ENCODE measurements around the gene SLC49A3.

Gene SLC49A3

DNA sequence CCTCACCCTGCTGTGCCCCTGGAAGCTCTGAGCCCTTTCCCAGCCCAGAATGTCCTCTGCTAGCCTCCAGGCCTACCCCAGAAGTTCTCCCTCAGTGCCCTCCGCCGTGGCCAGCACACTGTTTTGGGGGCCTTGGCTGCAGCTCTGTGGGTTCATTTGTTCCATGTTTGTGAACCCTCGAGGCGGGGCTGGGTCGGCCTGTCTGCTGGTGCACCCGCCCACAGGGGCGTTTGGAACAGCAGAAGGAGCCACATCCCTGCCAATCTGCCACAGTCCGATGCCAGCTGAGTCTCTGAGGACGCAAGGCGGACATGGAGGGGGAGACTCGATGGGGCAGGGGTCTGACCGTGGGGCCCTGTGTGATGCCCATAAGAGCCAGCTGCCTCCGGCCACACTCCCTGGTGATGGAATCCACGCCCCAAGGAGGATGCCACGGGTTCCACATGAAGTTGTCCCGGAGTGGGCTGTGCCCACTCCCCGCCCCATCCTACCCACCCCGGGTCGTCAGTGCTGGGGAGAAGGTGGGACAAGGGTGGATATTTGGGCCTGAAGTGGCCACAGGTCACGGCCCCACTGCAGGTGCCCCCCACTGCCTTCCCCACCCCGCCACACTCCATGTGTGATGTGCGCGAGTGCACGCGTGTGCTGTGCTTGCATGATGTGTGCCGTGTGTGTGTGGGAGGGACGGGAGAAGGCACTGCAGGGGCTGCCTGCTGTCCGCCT lies 22.0 kb downstream of the SLC49A3 start:
- no peak for DNase-seq (ENCODE audit: low read depth in 1 of 2, low spot score in 1 of 2)

DNA sequence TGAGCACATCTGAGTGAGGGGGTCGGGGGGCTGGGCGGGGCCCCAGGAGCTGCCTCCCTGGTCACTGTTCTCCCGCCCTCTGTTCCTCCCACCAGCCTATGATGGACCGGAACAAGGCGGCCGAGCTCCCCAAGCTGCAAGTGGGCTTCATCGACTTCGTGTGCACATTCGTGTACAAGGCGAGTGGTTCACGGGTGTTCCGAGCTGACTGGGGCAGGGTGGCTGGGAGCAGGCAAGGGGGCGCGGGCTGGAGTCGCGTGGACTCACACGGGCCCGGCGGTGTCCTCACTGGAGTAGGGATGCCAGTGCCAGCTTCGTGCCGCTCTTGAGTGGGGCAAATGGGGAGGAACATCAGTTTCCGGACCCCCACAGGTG lies 22.5 kb downstream of the SLC49A3 start:
- no peak for DNase-seq (ENCODE audit: low read depth in 1 of 2, low spot score in 1 of 2)

DNA sequence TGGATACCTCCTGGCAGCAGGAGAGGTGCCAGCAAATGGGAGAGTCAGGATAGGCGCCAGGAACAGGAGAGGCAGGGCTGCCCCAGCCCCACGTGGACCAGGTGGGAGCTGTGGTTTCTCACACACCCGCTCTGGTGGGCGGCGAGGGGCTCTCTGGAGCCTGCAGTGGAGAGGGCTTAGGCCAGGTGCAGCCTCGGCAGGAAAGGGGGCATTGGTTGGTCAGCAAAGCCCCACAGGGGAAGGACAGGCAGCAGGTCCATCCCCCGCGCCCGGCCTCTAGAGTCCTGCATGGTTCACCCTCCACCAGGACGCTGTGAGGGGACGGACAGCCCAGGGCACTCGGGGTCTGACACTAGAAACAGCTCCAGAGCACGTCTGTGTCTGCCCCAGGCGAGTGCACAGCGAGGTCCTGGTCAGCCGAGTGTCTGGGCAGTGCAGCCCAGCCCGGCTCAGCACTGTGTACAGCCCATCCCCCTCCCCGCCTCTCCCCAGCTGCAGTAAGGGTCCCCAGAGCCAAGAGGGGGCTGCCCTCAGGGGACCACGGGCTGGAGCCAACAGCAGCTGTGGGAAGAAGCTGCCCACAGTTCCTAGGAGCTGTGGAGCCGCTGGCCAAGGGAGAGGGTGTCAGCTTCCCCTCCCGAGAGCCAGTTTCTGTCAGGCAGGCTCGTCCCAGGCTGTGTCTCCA lies 23.1 kb downstream of the SLC49A3 start:
- DNase-seq (ENCODE audit: low read depth in 1 of 2, low spot score in 1 of 2): no peak

DNA sequence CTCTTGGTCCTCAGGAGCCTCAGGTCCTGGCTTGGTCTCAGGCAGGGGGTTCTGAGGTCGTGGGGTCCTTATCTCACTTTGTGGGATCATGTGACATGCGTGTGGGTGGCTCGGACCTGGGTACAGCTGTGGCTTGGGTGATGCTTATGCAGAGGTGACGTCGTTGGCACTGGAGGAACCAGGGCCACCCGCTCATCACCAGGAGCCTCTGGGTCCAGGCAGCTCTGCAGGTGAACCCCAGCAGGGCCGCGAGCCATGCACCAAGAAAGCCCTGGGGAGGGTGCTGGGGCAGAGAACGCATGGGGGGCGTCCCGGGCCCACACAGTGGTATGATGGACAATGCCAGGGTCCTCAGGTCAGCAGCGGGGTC lies 23.6 kb downstream of the SLC49A3 start:
- DNase-seq (ENCODE audit: low read depth in 1 of 2, low spot score in 1 of 2): no peak

DNA sequence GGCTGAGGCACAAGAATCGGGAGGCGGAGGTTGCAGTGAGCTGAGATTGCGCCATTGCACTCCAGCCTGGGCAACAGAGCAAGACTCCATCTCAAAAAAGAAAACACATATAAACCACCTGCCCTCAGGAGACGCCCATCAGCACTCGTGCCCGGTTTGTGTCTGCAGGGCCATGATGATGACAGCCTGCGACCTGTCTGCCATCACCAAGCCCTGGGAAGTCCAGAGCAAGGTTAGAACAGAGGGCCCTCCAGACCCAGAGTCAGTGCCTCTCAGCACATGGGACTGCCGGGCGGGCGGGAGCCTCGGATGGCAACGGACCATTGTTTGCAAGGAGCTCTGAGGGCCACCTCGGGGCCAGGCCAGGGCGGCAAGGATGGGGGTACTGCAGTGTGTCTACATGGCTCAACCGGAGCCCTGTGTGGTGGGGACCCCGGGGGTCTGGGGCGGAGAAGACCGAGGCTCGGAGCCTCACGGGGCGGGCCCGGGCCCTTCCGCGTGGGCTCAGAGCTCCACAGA lies 24.2 kb downstream of the SLC49A3 start:
- no peak for DNase-seq (ENCODE audit: low read depth in 1 of 2, low spot score in 1 of 2)

DNA sequence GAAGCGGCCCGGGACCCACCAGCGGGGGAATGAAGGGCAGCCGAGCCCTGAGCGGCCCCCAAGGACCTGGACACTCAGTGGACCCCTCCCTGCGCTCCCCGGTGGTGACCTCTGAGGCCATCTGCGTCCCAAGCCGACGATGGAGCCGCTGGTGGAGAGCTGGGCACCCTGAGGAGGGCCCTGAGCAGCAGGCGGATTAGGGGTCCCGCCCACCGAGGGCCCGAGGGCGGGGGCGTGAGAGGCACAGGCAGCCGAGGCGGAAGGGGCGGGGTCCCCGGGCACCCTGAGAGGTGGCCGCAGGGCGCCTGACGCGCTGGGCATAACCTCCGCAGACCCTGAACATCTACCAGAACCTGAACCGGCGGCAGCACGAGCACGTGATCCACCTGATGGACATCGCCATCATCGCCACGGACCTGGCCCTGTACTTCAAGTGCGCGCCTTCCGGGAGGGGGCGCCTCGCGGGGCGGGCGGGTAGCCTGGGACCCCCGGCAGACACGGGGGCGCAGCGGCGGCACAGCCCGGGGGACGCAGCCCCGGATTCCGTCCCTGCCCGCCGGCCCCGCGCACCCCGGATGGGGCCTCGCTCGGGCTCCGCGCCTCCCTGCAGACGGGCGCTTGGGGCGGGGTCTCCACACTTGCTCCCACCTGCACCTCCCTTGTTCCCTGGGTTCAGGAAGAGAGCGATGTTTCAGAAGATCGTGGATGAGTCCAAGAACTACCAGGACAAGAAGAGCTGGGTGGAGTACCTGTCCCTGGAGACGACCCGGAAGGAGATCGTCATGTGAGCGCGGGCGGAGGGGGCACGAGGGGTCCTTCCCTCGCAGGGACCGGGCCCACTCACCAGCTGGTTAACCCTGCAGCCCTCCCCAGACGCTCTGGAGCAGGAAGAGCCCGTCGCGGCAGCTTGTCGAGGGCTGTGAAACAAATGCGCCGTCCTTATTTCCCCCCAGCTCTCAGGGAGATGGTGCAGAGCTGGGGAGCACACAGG lies 25.2 kb downstream of the SLC49A3 start:
- peak; percentile 52 to 53 for DNase-seq (ENCODE audit: low read depth in 1 of 2, low spot score in 1 of 2)

DNA sequence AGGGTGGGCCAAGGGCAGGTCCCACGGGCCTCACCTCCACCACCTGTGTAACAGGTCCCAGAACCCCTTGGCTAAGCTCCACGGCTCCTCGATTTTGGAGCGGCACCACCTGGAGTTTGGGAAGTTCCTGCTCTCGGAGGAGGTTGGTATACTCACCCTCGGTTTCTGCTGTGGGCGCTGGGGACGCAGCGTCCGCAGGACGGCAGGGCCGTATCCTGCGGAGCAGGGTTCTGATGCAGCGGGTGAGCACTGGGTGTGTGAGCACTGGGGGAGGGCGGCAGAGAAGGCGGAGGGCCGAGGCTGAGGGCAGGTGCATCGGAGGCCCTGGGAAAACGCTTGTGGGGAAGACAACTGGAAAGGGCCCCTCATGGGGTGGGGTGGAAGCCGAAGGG lies 25.9 kb downstream of the SLC49A3 start:
- no peak for DNase-seq (ENCODE audit: low read depth in 1 of 2, low spot score in 1 of 2)

DNA sequence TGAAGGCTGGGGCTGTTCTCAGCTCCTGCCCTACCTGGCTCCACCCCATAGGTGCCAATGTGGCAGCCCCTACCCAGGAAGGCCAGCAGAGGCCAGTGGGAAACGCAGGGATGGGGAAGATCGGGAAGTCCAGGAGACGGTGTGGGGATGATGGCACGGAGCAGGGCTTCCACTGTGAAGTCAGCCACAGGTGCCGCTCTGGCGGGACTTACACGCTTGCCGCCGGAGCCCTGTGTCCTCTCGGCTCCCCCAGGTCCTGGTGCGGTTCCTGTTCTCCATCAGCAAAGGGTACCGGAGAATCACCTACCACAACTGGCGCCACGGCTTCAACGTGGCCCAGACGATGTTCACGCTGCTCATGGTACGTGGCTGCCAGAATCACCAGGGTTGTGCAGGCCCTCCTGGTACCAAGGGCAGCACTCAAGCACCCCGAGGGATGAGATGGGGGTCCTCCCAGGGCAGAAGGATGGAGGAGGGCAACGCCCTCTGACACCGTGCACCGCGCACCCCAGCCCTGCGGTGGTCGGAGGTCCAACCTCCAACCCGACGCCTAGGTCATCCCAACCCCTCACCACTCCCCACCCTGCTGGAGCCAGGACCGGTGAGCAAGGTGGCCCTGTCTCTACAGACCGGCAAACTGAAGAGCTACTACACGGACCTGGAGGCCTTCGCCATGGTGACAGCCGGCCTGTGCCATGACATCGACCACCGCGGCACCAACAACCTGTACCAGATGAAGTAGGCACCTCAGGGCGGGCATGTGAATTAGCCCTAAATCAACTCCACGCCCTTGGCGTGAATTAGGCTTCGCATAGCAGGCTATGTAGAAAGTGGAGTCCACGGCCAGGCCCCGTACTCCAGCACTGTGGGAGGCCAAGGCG lies 26.8 kb downstream of the SLC49A3 start:
- DNase-seq (ENCODE audit: low read depth in 1 of 2, low spot score in 1 of 2): no peak

DNA sequence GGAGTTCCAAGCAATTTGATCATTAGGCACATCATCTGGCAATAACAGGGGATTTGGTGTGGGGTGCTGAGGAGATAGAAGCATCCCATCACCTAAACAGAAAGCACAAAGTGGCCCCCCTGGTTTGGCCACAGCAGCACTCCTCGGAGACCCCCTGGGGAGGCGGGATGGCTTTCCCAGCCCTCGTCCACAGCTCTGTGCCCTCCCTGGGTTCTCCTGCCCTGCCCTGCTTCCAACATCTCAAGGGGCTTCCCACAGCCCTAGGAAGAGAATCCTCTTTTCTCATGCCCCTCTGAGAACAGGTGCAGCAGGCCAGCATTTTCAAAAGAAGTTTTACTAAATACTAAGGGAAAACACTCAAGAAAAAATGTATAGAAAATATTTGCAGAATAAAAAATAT lies 27.7 kb downstream of the SLC49A3 start:
- DNase-seq (ENCODE audit: low read depth in 1 of 2, low spot score in 1 of 2): no peak

DNA sequence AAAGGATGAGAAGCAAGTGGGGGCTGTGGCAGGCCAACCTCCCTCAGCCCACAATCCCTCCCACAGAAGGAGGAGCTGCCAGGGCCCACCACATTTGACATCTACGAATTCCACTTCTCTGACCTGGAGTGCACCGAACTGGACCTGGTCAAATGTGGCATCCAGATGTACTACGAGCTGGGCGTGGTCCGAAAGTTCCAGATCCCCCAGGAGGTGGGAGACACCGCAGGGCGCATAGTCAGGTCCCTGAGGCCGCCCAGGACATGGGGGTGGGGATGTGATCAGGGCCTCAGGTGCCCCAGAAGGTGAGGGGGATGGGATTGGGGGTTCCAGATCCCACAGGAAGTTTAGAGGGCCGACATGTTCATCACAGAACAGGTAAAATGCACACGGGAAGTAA lies 28.6 kb downstream of the SLC49A3 start:
- DNase-seq (ENCODE audit: low read depth in 1 of 2, low spot score in 1 of 2): no peak

DNA sequence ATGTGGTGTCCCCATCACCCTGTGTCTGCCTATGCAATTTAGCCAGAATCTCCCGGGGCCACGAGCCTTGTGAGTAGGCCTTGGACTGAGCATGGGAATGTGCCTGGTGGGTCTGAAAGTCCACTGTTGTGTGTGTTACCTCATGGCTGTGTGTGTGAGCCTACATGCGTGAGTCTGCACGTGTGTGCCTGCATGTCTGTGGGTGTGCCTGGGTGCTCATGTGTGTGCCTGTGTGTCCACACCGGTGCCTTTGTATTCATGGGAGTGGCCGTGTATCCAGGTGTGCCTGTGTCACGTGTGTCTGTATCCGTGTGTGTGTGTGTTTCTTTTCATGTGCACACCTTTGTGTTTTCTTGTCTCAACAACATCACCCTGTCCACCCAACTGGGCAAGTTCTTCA lies 29.1 kb downstream of the SLC49A3 start:
- no peak for DNase-seq (ENCODE audit: low read depth in 1 of 2, low spot score in 1 of 2)

DNA sequence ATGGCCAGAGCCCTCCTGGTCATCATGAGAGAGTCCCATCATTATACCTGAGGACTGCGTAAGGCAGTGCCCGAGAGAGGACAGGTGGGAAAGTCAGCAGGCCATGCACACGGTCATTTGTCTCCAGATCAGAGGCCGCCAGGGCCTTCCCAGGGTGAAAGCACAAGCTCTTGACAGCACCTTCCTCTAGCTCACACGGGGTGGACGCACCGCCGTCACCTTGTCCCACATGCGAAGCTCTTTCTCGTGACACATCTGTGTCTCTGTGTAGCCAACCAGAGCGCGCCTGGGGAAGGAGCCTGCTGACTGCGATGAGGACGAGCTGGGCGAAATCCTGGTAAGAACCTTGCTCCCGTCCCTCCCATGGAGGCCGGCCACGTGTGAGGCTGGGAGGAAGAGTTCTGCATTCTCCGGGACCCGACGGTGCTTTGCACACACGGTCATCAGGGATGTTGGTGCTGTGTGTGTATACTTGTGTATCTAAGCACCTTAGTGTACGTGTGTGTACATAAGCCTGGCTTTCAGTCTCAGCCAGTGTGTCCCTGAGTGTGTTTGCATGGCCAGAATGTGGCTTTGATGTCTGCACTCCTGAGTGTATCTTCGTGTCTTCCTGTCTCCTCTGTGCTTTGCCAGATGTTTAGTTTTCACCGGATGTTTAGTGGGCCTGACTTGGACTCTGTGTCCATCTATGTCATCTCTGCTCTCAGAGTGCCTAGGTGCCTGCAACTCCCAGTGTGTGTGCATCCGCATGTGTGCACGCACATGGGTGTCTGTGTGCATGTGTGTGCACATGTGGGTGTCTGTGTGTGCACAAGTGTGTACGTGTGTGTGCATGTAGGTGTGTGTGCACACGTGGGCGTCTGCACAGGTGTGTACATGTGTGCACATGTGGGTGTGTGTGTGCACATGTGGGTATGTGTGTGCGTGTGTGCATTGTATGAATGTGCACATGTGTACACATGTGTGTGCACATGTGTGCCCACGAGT lies 30.0 kb downstream of the SLC49A3 start:
- no peak for DNase-seq (ENCODE audit: low read depth in 1 of 2, low spot score in 1 of 2)

DNA sequence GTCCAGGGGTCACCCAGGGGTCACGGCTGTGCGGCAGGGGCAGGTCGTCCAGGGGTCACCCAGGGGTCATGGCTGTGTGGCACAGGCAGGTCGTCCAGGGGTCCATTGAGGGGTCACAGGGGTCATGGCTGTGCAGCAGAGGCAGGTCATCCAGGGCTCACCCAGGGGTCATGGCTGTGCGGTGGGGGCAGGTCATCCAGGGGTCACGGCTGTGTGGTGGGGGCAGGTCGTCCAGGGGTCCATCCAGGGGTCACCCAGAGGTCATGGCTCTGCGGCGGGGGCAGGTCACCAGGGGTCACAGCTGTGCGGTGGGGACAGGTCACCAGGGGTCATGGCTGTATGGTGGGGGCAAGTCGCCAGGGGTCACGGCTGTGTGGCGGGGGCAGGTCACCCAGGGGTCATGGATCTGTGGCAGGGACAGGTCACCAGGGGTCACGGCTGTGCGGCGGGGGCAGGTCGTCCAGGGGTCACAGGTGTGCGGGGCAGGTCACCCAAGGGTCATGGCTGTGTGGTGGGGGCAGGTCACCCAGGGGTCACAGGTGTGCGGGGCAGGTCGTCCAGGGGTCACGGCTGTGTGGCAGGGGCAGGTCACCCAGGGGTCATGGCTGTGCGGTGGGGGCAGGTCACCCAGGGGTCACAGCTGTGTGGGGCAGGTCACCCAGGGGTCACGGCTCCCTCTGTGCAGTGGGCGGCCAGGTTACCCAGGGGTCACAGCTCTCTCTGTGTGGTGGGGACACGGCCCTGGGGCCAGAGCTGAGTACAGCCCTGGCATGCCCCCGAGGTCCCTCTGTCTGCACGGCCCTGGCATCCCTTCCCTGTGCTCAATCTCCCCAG lies 30.9 kb downstream of the SLC49A3 start:
- DNase-seq (ENCODE audit: low read depth in 1 of 2, low spot score in 1 of 2): no peak

DNA sequence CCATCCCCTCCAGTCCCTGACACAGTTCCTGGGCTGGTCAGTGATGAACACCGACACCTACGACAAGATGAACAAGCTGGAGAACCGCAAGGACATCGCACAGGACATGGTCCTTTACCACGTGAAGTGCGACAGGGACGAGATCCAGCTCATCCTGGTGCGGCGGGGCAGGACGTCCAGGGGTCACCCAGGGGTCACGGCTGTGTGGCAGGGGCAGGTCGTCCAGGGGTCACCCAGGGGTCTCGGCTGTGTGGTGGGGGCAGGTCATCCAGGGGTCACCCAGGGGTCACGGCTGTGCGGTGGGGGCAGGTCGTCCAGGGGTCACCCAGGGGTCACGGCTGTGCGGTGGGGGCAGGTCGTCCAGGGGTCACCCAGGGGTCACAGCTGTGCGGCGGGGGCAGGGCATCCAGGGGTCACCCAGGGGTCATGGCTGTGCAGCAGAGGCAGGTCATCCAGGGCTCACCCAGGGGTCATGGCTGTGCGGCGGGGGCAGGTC lies 31.6 kb downstream of the SLC49A3 start:
- DNase-seq (ENCODE audit: low read depth in 1 of 2, low spot score in 1 of 2): no peak

DNA sequence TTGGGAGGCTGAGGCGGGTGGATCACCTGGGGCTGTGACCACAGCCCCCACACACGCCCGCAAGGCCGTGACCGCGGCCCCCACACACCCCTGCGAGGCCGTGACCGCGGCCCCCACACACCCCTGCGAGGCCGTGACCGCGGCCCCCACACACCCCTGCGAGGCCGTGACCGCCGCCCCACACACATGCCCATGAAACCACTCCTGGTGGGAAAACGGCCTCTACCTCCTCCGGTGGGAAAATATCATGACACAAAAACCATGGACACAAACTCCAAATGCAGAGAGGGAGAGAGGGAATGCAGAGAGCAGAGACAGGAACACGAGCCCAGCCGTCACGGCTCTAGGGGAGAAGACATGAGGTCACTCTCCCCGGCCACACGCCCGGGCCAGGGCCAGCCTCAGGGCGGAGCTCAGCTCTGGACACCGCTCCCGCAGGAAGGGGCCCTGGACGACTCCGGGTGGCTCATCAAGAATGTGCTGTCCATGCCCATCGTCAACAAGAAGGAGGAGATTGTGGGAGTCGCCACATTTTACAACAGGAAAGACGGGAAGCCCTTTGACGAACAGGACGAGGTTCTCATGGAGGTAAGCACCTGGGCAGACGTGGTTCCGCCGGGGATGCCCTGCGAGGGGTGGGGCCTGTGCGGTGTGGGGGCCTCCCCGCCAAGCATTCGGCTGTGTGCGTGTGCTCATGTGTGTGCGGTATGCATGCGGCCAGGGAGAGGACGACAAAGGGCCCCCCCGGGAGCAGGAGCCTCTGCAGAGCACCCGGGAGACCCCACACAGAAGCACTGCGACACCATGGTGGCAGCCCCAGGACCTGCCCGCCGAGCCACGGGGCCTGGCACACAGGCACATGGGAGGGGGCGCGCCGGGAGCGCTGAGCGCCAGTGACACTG lies 32.3 kb downstream of the SLC49A3 start:
- DNase-seq (ENCODE audit: low read depth in 1 of 2, low spot score in 1 of 2): no peak

DNA sequence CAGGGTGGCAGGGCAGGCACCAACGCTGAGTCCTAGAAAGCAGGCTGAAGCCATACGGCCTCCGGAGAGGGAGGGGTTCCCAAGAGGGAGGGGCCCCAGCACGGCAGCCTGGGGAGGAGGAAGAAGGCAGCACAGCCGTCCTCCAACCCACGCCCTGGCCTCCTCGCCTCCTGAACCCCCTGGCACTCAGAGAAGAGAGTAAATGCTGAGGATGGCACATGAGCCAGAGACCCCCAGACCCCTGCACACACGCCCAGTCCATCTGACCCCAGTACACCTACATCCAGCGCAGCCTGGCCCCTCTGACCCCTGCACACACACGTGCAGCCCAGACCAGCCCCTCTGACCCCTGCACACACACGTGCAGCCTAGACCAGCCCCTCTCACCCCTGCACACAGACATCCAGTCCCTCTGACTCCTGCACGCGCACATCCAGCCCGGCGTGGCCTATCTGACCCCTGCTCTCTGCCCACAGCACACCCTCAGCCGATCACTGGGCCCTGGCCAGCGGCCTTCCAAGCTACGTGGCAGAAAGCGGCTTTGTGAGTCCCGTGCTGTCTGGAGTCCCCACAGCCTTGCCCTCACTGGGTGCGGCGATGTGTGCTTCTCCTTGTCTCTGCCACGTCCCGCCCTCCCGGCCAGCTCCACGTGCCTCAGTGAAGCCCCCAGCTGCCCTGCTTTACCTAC lies 33.3 kb downstream of the SLC49A3 start:
- DNase-seq (ENCODE audit: low read depth in 1 of 2, low spot score in 1 of 2): no peak
